DMS 273 treated with DMSO at 0.1 percent for 48 hours (cell line): ENCODE data around the gene PCDHA3.
"Not testable (repeated sequence)": the region's sequence is repeated elsewhere in the genome, so short reads cannot be mapped to it uniquely, and the experiment has no call there.

ENCODE experiments used
- DNase-seq: peaks from one replicate; lab custom pipeline; 2025; lab: John Stamatoyannopoulos, UW

The PCDHA3 gene

GRCh38 chr5:140800816-140801493, at the start of gene PCDHA3:
PCDHA3 (plus strand) TSS chr5:140801057.
- no peak for DNase-seq

- no peak for DNase-seq
These were observed 47.3 kb upstream of the PCDHA3 start for GRCh38 chr5:140753561-140753960.

GRCh38 chr5:140764177-140764973, 36.5 kb upstream of the PCDHA3 start:
- DNase-seq, result no peak

GRCh38 chr5:140767444-140767843, 33.4 kb upstream of the PCDHA3 start:
- DNase-seq, result no peak

GRCh38 chr5:140780512-140780911, 20.3 kb upstream of the PCDHA3 start:
- DNase-seq, result no peak

GRCh38 chr5:140785905-140786686, 14.8 kb upstream of the PCDHA3 start, which contains the start of gene PCDHA1:
PCDHA1 (plus strand) TSS chr5:140786140.
- DNase-seq, result no peak

- not testable (repeated sequence) for DNase-seq
These were observed 13.4 kb upstream of the PCDHA3 start for GRCh38 chr5:140787422-140787821.

- not testable (repeated sequence) for DNase-seq
These were observed 12.9 kb upstream of the PCDHA3 start for GRCh38 chr5:140787849-140788504.

- no peak for DNase-seq
These were observed 9.8 kb upstream of the PCDHA3 start for GRCh38 chr5:140791089-140791488.

GRCh38 chr5:140794595-140795258, 6.1 kb upstream of the PCDHA3 start, which contains the start of gene PCDHA2:
PCDHA2 (plus strand) TSS chr5:140794852.
- DNase-seq, result peak; percentile 41

GRCh38 chr5:140795259-140795641, 5.6 kb upstream of the PCDHA3 start:
- DNase-seq, result peak; percentile 33

GRCh38 chr5:140796072-140796717, 4.7 kb upstream of the PCDHA3 start:
- DNase-seq, result not testable (repeated sequence)

- no peak for DNase-seq
These were observed 4.2 kb upstream of the PCDHA3 start for GRCh38 chr5:140796718-140797095.

- no peak for DNase-seq
These were observed 611 bp downstream of the PCDHA3 start for GRCh38 chr5:140801494-140801841.

- DNase-seq, result not testable (repeated sequence)
These were observed 1.5 kb downstream of the PCDHA3 start for GRCh38 chr5:140802381-140802780.

GRCh38 chr5:140802781-140803271, 2.0 kb downstream of the PCDHA3 start:
- DNase-seq, result no peak

- DNase-seq, result no peak
These were observed 6.2 kb downstream of the PCDHA3 start, which contains the start of gene PCDHA4 for GRCh38 chr5:140806834-140807775. PCDHA4 (plus strand) TSS chr5:140807068.

GRCh38 chr5:140808241-140808888, 7.5 kb downstream of the PCDHA3 start:
- not testable (repeated sequence) for DNase-seq

- no peak for DNase-seq
These were observed 8.0 kb downstream of the PCDHA3 start for GRCh38 chr5:140808889-140809291.
